H54 (cell line): ENCODE results near the gene FCN1.

Experiments
- DNase-seq: peaks from one replicate; pipeline ENCODE4 v3.0.0; 2011; ENCODE audit warnings: low spot score, mixed read lengths; ENCODE audit not compliant: insufficient read length
- FAIRE-seq: peaks from 3 replicates; lab custom pipeline; 2011; peaks lifted over from hg19 to GRCh38; lab: Jason Lieb, UNC
- POLR2A ChIP-seq: IDR thresholded peaks from 2 replicates; pipeline ENCODE4 v1.6.1; 2011; ENCODE audit warnings: low read depth, mild to moderate bottlenecking, low read length

Gene FCN1

DNA sequence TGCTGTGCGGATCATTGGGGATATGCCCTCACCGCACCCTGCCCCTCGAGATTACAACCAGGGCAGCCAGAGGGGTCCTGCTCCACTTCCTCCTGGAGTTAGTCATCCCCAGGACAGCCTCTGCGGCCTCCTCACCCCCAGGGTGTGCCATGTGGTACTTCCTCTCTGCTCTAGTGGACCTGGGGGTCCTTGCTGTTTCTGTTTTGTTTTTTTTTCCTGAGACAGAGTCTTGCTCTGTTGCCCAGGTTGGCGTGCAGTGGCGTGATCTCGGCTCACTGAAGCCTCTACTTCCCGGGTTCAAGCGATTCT is 5.2 kb upstream of the FCN1 start:
- DNase-seq (no peak), FAIRE-seq (no peak)
- no peak for TF ChIP-seq POLR2A

- no peak for TF ChIP-seq POLR2A
- DNase-seq (no peak), FAIRE-seq (no peak)
These were observed 4.6 kb upstream of the FCN1 start for GRCh38 chr9:134922066-134922931.

GRCh38 chr9:134919303-134919702 is 1.6 kb upstream of the FCN1 start:
- DNase-seq (no peak), FAIRE-seq (no peak)
- no peak for TF ChIP-seq POLR2A

- FAIRE-seq (no peak), DNase-seq (no peak)
- no peak for TF ChIP-seq POLR2A
These were observed 934 bp upstream of the FCN1 start for GRCh38 chr9:134918646-134919045.

GRCh38 chr9:134916161-134916665 is 1.5 kb downstream of the FCN1 start:
- FAIRE-seq (no peak), DNase-seq (no peak)
- TF ChIP-seq POLR2A = no peak

DNA sequence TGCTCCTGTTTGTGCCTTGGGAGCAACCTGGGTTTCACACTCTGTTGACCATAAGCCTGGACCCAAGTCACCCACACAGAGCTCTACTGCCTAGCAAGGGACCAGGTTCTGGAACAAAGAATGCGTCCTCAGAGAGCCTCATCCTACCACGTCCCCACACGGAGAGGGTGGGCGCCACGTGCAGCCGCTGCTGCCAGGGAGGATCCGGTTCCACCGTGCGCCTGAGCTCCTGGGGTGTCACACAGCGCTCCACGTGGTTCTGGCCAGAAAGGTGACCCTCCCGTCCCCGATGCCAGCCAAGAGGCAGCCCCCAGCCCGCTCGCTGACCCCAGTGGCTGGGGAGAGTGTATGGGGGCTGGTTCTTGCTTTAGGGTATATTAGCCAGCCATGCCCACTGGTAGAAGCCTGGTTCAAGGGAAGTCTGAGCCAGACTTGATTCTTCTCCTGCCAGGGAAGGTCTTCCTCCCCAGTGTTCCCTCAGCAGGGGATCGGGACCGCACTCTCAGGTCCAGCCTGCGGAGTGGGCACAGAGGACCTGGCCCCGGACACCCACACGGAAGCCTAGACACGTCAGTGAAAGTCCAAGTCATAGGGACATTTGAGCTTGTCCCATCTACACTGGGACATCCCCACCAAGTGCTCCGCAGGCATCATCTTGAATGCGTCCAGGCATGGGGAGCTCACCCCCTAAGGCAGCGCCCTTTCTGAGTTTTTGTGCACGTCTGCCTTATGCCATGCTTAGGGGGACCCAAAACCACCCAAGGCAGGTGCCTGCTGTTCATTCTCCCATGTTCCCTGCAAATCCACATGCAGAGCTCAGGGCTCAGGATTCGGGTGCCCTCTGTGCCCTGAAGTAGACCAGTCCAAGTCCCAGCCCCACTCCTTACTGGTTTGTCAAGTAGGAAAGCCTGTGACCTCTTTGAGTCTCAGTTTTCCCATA is 2.4 kb downstream of the FCN1 start:
- no peak for TF ChIP-seq POLR2A
- DNase-seq (no peak), FAIRE-seq (no peak)

- FAIRE-seq (no peak), DNase-seq (no peak)
- no peak for TF ChIP-seq POLR2A
These were observed 3.2 kb downstream of the FCN1 start for GRCh38 chr9:134914501-134914834.

DNA sequence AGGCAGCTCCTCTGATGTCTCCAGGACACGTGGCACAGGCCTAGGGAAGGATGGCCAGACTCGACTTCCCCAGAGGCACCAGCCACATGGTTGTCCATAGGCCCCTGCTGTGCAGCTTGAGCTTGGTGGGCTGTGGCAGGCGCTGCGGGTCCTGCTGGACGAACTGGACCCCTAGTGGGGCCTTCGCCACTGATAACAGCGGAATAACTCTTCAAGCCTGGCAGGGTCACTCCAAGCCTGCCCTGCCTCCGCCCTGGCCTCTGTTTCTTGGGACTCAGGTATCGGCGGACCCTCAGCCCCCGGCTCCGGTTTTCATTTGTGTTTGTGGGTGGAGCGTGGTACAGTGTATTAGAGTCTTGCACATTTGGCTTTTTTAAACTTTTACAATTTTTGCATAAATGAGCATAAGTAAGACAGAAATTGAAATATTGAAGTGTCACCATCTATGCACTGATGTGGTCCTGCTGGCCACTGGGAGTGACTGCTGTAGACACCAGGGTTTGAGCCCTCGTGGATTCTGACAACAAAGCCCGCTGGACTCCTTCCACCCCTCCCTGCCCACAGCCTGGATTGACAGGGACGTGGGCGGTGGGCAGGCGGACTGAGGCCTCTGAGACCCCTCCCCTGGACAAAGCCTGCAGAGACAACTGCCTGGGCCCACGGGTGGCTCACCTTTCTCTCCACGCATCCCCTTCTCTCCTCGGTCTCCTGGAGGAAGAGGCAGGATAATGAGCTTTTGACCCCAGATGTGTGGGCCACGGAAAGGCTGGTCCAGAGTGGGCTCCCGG is 3.8 kb downstream of the FCN1 start:
- FAIRE-seq (no peak), DNase-seq (no peak)
- no peak for TF ChIP-seq POLR2A

- DNase-seq (no peak), FAIRE-seq (no peak)
- no peak for TF ChIP-seq POLR2A
These were observed 4.5 kb downstream of the FCN1 start for GRCh38 chr9:134913041-134913712.

DNA sequence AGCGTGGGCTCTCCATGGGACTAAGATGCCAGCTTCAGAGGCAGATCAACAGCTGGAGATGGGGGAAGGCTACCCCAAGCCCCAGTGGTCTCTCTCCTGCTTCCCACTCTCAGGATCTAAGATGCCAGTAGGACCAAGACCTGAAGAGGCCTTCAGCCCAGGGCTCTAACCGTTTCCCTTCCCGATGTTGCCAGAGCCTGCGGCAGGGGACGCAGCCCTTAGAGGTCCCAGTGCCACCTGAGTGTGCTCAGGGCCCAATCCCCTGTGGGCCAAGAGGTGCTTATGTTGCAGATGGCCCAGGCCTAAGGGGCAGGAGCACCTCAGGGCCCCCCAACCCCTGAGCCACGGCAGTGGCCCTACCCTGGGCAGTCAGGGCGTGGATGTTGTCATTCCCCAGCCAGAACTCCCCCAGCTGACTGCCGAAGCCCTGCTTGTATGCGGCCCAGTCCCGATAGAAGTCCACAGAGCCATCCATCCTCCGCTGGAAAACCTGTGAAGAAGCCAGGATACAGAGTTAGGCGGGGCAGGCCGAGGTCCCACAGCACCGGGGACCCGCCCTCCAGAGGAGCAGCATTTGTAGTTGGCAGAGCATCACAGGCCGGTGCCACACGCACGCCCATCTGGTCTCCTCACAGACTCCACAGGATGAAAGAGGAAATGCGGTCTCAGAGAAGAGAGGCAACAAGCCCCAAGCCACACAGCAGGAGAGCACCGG is 5.4 kb downstream of the FCN1 start:
- no peak for FAIRE-seq
- no peak for TF ChIP-seq POLR2A
- no peak for DNase-seq

GRCh38 chr9:134909511-134910481 is 7.9 kb downstream of the FCN1 start:
- no peak for FAIRE-seq
- DNase-seq = no peak
- no peak for TF ChIP-seq POLR2A
